Hippocampal formation (tissue), 2 donors: ENCODE measurements around the gene WNT11.

Experiments used
- DNase-seq, 2 donors: peaks; one replicate each; lab custom pipeline; 2025; lab: John Stamatoyannopoulos, UW

WNT11 gene

DNA sequence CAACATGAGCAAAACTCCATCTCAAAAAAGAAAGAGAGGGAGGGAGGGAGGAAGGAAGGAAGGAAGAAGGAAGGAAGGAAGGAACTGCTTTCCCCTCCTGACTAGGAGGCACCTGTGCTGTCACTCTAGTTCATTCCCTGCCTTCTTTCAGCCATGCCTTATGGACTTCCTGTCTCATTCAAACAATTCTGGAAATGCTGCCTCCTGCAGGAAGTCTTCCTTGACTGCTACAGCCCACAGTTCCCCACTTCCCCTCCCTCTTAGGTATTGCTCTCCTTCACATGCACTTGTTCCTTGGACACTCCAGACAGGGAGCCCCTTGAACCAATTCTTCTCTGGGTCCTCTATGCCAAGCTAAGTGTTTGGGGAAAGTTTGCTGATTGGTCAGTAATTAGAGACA, 31.6 kb upstream of the WNT11 start:
- DNase-seq, result no peak

DNA sequence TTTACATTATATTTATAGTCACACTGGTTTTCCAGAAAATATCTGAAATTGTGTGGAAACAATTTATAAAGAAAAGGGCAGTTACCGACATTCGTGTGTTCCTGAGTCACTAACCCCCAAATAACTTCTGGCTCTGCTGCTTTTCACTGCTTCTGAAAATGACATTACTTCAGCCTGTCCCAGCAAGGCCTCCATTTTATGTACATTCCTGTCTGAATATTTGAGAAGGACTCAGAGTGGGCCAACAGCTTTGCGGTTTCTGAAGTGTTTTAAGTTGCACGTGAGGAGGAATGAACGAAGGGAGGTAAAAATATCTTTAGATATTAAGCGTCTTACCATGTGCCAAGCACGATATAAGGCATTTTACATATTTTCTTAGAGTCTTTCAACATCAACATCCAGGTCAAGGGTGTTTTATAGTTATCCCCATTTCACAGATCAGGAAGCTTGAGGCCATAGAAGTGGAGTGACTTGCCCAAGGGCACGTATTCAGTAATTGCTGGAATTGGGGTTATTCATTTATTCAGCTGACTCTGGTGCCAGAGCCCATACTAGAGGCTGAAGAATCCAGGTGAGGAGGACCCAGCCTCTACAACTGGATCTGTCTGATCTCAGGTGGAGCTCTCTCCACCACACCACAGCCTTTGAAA, 30.8 kb upstream of the WNT11 start:
- DNase-seq, result no peak

DNA sequence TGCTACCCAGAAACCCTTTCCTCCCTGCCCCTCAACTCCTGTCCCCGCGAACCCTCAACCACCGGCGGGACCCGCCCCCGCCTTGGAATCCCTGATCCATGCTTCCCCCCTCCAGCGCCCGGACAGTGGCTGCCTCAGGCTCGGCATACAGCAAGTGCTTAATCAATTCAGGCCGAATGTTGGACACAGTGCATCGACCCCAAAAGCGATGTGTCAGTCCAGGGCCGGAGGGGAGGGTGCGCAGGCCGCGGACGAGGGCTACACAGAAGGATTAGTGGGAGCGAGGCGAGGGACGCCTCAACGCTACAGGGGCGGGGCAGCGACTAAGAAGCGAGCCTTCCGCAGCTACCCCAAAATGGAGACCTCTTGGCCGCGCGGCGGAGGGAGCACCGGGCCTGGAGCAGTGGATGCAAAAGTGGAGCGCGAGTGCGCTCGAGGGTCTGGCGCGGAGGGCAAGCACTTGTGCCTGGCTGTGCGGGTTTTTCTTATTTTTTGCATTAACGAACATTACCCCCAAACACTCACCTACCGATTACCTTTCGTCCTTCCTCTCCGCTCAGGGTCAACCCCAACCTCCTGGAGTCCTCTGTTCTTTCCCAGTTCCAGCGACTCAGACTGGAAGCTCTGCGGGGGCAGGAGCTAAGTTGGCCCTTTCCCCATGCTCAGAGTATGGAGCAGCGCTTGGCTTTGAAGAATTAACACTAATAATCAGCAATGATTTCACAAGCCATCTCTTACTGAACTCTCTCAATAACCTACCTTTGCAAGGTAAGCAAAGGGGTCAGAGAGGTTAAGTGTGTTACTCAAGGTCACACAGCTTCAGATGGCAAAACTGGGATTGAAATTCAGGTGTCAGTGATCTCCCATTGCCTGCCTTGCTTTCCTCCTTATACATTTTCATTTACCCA, 30.0 kb upstream of the WNT11 start:
- peak; percentile 49 to 79 for DNase-seq

DNA sequence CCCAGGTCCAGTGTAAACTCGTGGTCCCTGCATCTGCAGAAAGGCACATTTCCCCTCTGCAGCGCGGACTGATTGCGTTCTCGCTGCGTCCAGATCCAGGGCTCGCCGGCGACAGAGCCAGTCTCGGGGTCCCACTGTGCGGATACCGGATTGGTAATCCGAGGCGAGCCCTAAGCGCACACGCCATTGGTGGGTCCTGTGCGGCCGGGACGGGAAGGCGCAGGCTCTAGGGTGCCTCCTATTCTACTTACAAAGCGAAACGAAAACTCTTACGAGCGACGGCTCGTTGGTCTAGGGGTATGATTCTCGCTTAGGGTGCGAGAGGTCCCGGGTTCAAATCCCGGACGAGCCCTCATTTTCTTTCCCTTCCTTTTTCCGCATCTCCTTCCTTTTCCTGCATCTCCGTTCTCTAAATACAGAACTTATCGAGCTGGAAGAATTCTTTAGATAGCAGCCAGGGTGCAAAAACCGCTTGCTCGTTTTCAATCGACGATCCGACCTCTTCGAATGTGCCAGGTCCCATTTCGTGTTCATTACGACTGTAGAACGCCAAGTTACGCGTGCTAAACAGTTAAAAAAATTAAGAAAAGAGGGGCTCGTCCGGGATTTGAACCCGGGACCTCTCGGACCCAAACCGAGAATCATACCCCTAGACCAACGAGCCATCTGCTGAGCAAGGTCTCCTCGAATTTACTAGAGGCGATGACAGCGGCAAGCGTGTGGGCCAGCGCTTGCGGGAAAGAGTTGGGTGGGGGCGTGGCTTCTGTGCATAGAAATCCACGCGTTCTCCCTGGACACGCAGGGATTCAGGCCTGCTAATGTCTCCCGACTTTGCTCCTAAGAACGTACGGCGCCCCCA, 29.2 kb upstream of the WNT11 start:
- DNase-seq, result peak; percentile 87 to 92

DNA sequence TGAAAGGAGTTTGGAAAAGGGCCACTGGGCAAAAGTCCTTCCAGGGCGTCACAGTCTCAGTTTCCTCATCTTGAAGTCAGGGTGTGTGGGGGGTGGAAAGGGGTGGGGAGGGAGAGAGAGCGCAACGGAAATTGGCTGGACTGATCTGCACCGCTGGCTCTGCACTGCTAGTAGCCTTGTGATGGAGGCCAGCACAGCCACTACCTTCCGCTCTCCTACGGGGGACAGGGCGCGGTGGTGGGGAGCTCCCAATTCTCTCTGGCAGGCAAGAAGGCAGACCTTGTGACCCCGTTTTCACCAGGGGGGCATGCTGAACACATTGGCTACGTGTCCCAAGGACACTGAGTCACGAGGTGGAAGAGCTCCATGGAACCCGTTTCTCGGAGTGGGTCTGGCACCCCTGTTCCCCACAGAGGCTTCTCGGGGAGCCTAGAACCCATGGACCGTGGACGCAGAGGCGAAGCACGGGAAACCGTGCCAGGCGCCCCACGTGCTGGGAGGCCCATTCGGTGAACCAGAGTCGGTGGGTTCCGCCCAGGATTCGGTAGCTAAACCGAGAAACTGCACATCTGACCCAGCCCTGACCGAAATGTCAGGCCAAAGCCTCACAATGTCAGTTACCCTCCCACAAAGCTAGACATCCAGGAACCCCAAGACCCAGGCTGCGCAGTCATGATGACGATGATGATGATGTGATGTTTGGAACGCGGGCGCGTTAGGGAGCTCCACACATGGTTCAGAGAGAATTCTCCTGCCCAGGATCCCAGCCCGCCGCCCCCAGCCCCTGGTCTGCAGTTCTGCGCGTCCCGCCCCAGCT, 28.3 kb upstream of the WNT11 start:
- peak; percentile 17 to 55 for DNase-seq

DNA sequence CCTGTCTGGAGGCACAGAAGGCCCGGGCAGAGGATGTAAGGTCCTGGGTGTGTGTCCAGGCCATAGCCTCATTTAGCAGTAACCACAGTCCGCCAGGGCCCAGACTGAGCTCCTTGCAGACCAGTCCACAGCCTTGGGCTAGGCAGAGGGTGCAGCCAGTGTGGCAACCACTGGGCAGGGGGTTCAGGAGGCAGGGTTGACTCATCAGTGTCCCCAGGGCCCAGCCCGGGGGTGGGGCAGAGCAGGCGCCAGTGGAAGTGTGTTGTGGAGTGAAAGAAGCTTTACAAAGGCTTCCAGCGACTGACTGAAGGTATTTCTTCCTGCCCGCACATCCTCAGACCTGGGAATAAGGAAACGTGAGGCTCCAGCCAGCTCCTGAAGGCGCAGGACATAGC, 27.7 kb upstream of the WNT11 start:
- DNase-seq, result no peak

DNA sequence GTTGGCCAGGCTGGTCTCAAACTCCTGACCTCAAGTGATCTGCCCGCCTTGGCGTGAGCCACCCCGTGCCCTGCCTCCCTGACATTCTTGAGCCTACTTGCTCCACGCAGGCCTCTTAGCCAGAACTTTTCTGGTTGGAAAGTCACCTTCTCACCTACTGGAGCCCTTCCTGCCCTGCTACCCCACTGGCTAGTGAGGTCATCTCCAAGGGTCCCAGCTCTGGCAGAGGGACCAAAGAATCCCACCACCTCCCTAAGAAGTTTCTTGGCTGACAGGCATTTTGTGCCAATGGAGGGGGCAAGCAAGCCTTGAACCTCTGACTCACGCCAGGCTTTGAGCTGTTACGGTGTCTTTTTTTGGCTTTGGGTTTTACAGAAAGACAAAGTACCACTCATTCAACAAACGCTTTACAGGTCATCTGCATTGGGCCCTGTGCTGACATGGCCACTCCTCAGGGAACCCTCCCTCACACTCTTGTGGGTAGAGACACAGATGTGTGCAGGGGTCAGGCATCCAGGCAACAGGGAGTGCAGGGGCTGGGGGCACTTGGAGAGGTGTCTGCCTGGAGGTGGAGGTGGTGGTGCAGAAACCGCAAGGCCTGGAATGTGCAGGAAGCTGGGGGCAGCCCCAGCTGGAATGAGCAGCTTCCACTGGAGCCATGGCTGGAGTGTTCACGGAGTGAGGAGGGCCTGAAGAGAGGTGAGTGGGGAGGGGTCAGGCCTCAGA, 27.1 kb upstream of the WNT11 start:
- DNase-seq, result no peak

DNA sequence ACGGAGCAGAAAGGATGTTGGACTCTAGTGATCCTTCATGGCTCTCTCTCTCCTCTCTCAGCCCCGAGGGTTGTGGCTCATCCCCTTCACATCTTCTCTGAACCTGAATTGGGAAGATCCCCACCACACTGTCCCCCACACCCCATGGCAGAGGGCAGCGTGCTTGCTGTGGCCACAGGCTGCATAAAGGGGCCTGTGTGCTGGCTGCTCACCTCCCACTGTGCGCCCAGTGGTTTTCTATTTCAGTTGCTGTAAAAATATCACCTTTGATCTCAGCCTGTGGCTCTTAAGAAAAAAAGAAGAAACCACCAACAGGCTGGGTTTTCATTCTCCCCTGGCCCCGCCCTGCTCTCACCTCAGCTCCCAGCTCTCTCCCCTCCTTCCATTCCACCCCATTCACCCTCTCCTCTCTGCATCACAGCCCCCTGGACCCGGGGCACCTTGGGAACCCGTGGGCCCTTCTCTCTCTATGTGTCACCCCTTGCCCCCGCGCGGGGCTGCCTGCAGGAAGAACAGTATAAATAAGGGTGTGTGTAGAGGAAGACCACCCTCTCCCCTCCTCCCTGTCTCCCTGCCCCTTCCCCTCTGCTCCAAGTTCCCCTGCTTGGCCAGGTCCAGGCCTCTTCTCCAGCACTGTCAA, 25.8 kb upstream of the WNT11 start:
- no peak for DNase-seq

DNA sequence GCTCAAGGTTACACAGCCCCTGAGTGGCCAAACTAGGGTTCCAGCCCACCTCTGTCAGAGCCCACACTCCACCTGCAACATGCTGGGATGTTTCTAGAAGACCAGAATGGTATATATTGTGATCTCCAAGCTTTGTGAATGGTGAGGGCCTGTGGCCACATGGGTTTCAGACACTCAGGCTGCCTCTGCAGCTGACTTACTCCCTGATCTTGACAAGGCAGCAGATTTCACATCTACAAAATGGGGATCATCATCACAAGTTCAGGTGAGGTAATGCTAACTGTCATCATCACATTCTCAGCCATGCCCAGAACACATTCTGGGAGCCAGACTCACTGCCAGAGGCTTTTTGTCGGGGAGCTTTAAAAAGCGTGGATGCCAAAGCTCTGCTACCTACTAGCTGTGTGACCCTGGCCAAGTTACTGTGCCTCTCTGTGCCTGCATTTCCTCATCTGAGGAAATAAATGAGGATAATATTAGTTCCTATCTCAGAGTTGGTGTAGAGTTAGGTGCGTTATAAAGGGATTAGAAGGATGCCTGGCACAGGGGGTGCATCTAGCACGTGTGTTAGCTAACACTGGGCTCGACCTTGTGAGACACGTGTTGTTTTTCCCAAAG, 24.9 kb upstream of the WNT11 start:
- DNase-seq, result no peak

DNA sequence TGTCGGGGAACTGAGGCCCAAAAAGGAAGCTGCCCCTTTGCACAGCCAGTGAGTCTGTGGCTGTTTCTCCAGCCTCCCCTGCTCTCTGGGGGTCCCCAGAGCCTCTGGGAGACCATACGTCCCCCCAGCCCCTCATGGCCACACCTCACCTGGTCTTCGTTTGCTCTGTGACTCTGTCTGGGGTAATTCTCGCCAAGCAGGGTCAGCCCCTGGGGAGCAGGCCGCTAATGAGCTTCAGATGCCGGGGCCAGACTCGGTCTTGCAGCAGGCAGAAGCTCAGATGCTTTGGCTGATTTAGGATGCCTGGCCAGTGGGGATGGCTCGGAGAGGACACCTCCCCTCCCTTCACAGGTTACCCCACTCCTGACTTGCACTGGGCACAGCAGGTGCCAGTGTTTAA, 24.1 kb upstream of the WNT11 start:
- no peak for DNase-seq

DNA sequence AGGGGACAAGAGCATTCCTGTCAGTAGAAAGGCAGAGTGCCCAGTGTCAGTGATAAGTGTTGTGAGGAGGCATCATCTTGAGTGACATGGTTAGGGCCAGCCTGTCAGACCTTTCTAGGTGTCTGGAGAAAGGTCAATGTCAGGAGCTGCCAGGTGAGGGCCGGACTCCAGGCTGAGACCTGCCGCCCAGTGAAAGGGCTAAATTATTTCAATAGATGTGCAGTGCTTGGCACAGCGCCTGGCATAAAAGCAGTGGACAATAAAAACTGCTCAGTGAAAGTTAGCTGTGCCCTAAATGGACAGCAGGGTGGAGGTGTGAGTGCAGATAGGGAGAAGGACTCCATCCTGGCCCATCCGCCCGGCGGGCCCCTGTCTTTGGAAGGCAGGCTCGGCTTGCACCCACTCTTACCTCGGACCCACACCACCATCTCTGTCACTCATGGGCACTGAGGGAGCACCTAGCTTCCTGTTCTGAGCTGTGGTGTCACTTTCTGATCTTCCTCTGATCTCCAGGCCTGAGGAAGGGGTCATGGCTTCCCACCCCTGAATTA, 23.5 kb upstream of the WNT11 start:
- DNase-seq, result no peak

DNA sequence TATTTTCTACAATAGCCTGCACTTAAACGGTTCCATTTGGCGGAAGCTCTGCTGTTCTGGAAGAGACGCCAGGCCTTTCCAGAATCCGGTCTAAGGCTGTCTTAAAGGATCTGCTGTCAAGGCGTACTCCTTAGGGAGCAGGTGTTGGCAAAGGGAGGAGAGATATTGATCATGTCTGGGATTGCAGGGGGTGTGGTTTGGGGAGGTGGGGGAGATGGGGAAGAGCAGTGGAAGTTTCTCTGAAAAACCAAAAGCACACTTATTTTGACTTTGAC, 22.5 kb upstream of the WNT11 start:
- DNase-seq, result no peak

DNA sequence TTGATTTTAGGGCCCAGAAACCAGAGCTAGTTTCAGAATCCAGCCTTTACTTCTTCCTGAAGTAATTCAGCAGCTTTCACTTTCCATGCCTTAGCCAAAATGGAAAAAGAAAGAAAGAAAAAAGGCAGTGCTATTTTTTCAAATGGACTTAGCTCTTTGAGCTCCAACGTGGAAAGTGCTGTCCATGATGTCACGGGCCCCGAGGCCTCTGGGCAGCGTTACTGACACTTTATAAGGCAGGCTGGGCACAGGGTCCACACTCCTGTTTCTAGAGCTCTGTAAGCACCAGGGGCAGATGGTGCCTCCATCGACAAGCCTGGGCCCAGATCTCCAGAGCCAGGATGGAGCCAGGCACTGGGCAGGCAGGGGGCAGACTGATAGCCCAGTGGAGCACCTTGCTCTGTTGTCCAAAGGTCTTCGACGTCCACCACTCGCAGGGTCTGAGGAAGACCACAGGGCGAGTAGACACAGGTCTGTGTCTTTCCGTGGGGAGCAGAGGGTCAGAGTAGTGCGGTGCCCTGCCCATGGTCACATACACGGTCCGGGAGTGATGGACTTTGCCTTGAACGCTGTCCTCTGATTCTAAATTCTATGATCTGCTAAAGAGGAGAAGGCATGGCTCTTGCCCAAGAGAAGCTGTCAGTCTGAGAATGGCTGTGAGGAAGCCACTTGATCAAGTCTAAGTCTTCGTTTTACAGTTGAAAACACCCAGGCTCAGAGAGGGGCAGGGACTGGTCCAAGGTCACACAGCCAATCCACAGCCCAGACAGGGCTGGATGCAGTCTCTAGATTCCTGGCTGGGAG, 22.0 kb upstream of the WNT11 start:
- DNase-seq, result no peak

DNA sequence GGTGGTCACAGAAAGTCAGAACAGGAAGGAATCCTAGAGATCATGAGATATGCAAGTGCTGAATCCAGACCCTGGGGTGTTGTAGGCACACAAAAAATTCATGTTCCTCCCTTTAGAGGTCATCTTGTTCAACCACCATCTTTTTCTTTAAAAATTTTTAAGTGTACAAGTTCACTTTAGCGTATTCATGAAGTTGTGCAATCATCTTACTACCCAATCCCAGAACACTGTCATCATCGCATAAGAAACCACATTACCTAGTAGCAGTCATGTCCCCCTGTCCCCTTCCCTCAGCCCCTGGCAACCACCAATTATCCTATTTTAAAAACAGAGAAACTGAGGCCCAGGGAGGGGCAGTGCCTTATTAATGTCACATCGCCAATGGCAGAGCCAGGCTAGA, 20.3 kb upstream of the WNT11 start:
- no peak for DNase-seq

DNA sequence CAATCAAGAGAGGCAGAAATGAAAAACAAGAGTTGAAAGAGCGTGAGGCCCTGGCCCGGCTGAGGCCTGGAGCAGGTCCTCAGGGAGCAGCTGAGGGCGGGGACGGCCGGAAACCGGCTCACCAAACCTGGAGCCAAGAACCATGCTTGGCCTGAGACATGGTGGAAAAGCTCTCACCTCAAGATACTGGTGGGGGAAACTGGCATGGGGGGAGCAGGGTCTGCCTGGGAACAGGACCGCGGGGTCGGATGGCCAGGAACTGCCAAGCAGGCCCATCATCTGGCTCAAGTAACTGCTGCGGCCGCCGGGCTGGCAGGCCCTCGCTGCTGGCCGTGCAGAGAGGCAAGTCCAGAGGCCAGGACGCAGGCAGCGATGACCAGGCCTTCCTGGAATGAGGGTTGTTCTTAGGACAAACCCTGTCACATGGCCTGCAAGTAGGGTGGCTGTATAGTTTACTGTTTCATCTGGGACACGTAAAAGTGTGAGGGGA, 18.9 kb upstream of the WNT11 start:
- no peak for DNase-seq

DNA sequence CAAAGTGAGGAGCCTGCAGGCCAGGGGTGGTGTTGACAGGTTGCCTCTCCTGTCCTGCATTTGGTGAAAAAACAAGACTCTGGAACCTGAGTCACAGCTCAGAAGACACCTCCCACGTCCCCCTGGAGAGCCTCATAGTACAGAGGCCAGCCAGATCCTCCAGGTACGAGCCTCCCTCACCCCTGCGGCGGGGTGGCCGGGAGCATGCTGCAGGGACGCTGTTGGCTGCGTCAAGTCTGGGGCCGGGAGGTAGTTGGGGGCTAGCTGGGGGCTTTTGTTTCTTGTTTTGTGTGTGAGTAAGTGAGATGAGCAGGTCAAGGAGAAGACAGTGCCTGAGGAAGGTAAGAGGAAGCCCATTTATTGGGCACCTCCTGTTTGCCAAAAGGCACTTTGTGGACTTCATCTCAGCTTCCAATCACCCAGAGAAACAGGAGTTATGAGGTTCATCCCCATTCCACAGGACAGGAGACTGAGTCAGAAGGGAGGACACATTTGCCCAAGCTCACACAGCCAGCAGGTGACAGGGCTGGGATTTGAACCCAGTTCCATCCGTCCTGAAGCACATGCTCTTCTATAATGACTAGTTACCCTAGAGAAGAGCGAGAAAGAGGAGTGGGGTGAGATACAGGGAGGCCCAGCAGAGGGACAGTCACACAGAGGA, 18.3 kb upstream of the WNT11 start:
- no peak for DNase-seq

DNA sequence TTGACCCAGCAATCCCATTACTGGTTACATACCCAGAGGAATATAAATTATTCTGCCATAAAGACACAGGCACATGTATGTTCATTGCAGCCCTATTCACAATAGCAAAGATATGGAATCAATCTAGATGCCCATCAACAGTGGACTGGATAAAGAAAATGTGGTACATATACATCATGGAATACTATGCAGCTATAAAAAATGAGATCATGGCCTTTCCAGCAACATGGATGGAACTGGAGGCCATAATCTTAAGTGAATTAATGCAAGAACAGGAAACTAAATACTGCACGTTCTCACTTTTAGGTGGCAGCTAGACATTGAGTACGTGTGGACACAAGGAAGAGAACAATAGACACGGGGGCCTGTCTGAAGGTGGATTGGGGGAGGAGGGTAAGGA, 15.1 kb upstream of the WNT11 start:
- DNase-seq, result no peak

DNA sequence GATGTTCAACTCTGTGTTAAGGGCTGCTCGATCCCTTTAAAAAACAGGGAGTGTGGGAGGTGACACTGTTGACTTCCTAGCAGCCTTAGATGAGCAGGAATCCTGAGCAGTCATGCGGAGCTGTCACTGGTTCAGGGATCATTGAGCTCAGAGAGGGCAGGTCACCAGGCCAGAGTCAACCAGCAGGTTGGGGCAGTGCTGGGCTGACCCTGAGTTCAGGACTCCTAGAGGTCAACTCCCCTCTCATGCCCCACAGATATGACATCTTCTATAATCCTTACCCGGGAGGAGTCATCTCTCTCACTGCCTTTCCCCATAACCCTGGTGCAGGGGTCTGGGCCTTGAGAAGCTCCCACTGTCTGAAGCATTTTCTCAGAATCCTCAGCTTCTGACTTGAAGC, 12.9 kb upstream of the WNT11 start:
- no peak for DNase-seq
